SH-SY5Y (cell line): ENCODE measurements around the gene UFSP2.

Source experiments
- GATA2 ChIP-seq: IDR thresholded peaks from 2 replicates; pipeline ENCODE4 v1.6.1; 2011; ENCODE audit warnings: mild to moderate bottlenecking, low read depth, low read length
- GATA3 ChIP-seq: IDR thresholded peaks from 2 replicates; pipeline ENCODE4 v1.6.1; 2011; ENCODE audit warnings: low read depth, mild to moderate bottlenecking, low read length, moderate library complexity

GRCh38 chr4:185384061-185384460 is 41.7 kb downstream of the UFSP2 start:
- TF ChIP-seq GATA2 (no peak), GATA3 (no peak)
